HG03571 (cell line): ENCODE data around the gene CST9.
"Not testable (repeated sequence)": the region's sequence is repeated elsewhere in the genome, so short reads cannot be mapped to it uniquely, and the experiment has no call there.

Experiments used
- ATAC-seq: cut with Tn5 transposase; IDR thresholded peaks from one replicate; pipeline ENCODE4 v1.9.1; 2021; ENCODE audit not compliant: unreplicated experiment

Gene CST9

DNA sequence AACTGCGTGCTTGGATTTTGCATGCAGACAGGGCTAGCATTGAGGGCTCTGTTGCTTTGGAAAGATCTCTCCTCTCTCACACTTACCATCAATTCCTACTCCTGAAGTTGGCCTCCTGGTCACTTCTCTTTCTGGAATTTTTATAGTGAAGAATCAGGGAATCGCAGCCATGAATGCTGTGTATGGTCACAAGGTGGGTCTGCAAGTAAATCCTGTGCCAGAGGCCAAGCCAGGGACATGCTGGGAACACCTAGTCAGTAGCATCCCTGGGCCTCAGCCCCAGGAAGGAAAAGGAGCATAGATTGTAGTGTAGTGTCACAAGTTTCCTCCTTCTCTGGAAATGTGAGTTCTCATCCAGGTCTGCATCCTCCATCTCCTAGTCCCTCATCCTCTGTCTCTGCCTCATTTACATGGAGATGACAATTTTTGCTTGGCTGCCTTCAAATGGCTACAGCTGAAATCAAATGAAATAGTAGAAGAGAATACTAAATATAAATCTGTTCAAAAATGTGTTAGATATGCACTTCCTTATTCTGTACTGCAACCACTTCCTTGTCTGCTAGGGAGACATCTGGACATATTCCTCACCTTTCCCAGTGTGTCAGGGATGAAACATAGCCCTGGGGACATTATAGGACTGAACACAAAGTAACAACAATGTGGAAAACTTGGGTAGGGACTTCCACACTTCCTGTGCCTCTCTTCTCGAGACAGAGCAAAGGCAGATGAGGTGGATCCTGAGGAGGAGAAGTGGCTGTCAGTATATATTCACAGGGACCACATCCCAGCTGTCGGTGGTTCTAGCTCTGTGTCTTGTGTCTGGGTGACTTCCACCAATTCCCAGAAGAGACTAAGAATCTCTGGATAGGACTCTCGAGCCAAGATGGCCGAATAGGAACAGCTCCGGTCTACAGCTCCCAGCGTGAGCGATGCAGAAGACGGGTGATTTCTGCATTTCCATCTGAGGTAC is 17.0 kb downstream of the CST9 start:
- ATAC-seq = no peak

DNA sequence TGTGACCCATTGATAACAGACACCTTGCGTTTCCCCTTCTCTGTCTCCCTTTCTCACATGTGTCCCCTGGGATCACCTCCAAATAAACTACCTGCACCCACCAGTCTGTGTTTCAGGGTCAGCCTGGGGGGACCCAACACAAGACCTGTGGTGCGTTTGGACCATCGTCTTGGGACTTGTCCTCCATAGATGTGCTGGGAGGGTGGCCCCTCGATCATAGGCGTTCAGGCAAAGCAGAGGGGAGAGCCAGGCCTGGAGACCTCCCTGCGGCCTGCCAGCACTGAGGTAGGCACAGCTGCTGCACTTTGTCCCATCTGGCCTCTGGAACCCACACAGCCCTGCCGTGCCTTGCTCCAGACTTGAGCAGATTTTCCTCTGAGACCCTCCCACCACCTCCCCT is 18.1 kb downstream of the CST9 start:
- ATAC-seq = no peak

DNA sequence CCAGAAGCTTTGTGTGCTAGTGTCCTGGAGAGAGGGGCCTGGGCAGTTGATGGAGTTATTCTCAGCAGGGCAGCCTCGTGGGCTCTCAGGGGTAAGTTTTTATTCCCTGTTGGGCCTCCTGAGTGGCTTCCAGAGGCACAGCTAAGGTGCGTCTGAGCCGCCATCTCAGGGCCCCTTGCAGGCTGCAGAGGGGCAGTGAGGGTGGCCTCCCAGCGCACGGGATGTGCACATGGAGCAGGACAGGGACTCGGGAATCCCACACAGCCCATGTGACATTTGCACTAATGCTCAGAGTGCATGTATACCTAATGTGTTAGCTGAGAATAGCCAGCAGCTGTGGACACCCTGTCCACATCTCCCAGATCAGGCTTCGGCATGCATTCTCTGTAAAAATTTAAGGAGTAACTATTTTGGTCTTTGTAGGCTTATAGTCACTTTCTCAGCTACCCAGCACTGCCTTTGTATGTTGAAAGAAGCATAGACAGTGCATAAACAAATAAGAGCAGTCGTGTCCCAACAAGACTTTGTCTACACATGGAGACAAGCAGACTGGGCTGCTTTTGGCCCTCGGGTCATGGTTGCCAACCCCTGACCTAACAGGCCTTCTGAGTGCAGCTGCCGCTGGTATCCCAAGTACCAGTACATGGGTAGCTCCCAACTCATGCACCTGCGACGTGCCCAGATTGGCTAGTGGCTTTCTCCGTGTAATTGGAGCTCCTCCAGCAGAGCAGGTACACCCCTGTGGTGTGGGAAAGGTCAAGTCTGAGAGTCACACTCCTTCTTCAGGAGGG is 18.8 kb downstream of the CST9 start:
- ATAC-seq = no peak

DNA sequence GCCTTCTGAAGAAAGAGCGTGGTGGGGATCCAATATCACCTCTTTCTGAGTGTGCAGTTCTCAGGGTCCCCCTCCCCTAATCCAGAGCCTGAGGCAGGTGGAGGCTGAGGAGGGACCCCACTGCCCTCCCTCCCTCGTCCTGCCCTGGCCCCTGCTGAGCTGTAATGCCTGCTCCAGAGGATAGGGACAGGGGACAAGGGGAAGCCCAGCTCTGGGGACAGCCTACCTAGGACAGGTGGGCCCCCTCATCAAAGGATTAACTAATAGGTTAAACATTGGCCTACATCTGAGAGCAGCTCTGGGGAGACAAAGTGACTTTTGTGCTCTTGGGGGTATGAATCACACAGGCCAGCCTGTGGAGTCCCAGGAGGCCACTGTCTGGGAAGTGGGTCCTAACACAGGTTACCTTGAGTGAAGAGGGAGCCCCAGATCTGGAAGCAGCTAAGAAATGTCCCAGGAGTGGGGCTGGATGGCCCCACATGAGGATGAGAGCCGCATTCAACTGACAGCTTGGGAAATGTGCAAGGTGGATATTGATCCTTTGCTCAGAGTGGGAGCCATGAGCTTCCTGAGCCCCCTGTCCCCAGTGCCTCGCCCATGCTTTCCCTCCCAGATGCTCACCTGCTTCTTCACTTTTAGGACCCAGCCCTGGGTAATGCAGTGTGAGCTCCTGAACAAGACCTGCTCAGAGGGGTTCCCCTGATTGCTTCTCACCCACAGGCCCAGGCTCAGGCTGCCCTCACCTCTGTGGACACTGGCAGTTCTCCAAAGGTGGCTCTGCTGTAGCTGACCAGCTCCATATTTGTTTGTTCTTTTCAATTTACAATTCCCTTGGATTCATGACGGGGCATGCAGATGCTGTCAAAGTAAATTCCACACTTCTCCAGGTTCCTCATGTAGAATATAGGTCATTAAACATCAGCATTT is 19.6 kb downstream of the CST9 start:
- ATAC-seq = no peak

DNA sequence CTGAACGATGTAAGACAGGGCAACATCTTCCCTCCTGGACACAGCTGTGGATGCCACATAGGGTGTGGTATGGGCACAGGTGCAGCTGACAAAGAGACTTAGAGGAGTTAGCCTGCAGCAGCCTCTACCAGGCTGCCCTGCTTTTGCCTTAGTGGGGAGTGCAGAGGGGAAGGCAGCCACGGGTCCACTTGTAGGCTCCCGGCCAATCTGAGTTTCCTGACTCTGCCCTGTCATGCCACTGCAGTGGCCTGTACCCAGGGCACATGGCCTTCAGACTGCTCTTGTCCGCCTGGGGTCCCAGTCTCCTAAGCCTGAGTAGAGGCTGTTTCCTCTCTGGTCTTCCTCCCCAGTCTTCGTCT is 20.3 kb downstream of the CST9 start:
- no peak for ATAC-seq

DNA sequence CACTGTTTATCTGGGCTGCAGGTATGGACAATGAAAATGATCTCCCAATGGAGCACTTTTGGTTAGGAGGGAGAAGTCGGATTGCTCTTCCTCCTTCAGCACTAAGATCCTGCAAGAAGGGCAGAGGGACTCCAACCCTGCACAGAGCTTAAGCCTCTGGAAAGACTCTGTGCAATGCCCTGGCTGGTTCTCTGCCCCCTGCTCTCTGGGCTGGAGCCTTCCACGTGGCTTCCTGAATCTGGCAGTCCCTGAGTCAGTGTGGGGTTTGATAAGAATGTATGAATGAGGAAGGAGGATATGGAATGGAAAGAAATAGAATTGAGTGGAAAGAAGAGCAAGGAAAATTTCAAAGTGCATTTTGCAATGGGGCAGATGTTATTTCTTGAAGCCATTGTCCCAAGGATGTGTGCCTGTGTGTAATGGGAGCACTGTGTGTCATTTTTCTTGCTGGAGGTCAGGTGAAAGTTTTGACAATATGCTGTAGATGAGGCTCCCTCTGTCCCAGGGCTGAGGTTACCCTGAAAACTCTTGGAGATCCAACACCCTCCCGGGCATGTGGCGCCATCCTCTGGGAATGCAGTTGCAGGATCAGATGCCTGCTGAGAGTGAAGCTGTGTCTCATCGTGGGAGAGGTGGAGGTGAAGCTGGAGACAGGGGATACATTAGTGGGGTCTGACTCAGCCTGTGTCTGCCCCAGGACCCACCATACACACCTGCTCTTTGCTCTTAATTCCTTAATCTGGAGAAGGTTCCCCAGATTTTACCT is 21.1 kb downstream of the CST9 start:
- no peak for ATAC-seq

DNA sequence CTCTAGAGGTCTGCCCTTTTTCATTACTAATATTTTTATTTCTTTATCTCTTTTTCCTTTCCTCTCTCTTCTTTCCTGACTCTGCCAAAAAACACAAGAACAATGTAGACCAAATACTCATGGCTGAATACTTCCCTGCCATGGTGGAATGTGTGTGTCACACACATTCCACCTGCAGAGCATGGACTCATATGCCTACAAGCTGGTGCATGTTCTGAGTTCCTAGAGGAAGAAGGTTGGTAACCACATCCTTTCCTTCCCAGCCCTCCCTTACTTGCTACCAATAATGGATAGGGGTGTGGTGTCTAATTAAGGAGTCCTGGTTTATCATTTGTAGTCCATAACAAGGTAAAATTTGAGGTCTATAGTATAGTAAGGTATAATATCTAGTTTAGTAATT is 22.2 kb downstream of the CST9 start:
- ATAC-seq = no peak

DNA sequence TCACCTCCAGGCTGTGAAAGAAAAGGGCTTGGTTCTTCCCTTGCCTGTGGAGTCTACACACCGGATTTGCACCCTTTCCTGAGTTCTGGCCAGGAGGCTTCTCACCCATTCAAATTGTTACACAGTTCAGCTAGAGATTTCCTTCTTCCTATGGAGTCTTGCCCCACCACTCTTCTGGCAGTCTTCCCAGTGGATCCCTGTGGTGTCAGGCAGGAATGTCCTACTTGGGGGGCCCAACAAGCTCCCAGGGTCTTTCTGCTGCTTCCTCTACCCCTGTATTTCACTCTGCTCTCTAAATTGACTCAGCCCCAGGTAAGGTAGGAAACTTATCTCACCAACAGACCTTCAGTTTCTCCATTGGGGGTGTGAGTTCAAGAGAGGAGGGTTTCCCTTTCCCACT is 23.4 kb downstream of the CST9 start:
- ATAC-seq = no peak

DNA sequence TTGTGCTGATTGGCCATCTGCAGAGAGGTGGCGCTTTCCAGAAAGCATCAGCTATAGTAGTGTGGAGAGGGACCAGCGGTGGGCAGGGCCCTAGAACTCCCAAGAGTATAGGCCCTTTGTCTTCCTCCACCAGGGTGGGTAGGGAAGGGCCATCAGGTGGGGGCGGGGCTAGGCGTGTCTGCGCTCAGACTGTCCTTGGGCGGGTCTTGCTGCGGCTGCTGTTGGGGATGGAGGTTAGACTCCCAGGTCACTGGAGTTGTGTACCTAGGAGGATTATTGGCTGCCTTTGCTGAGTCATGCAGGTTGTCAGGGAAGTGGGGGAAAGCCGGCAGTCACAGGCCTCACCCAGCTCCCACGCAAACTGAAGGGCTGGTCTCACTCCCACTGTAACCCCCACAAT is 23.9 kb downstream of the CST9 start:
- ATAC-seq = not testable (repeated sequence)

DNA sequence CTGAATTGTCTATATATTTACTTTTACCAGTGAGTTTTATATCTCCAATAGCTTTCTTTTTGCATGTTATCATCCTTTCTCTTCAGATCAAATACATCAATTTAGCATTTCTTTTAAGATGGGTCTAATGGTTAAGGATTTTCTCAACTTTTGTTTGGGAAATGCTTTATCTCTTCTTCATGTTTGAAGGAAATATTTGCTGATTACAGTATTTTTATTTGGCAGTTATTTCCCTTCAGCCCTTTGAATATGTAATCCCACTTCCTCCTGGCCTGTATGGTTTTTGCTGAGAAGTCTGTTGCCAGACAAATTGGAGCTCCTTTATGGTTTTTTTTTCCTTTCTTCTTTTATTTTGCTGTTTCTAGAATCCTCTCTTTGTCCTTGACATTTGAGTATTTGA is 30.7 kb downstream of the CST9 start:
- no peak for ATAC-seq

DNA sequence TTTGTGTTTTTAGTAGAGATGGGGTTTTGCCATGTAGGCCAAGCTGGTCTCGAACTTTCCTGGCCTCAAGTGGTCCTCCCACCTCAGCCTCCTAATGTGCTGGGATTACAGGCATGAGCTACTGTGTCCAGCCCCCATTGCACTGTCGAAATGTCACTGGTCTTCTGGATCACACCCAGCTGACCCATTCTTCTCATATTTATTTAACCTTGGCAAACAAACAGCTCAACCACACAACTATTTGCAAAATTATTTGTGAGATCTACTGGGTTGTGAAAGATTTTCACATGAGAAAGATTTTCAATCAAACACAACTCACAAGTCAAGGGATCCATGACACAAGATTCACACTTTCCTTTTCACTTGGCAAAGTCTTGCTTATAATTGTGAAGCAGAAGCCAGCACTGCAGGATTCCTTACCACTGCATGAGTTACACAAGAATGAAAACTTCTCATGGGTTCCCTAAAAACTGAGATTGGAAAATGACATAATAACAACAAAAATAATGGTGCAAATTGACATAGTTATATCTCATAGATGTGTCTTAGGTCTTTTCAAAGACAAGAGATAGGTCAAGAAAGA is 35.4 kb downstream of the CST9 start:
- no peak for ATAC-seq

DNA sequence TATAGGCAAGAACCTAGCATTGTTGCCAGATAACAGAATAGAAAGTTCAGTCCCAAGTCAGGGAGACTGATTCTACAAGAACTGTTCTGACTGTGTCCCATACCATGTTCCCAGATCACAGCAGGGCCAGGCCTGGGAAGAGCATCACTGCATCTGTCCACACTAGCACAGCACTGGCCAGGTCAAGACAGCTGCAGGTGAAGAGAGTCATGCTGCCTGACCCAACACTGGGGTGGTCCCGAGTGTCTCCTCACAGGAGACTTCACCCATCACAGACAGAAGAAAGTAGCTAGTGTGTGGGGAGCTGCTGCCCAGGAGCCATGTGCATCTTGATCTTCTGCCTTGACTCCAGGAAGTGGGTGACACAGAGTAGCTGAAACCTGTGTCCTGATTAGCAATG is 36.1 kb downstream of the CST9 start:
- ATAC-seq = no peak

DNA sequence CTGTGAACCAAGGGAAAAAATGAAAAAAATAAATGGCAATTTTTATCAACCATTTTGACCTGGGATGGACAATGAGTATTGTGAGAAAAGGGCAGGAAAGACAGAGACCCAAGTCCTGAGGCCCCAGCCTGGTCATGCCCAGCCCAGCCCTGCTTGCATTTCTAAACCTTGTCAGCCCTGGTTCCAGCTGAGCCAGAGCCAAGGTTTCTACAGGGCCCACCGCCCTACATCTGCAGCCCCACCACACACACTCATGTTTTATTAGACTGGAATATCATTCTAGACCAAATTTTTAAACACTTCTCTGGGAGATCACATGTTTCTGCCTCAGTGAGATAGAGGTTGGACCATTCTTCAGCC is 36.8 kb downstream of the CST9 start:
- ATAC-seq = no peak

DNA sequence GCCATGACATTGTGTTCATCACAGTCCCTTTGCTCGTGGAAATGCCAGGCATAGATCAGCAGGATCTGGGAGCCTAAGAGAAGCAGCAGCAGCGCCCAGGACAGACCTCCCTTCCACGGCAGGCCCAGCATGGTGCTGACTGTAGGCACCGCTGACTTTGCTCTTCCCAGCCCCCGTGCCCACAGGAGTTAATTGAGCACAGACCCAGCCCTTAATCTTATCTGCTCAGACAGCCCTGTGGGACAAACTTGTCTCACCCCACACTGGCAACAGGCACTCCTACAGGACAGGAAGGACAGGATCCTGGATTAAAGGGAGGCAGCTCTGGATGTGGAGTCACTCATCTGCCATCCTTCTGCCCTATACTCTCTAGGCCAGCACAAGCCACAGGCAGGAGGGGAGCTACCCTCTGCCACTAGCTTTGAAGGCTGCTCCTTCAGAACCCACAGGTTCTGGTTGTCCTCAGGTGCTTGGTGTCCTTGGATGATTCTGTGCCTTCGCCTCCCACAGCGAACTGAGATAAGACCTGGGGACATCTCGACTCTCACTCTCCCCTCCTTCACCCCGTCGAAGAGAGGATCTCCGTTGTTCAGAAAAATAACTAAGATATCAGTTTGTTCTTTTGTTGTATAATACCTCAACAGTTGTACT is 37.3 kb downstream of the CST9 start, which contains the start of gene CST9L:
Gene CST9L, minus strand, starts transcription at position 165 of the 651 bp plus-strand sequence. Its CDS starts 34 bp downstream, at position 131.
- no peak for ATAC-seq

DNA sequence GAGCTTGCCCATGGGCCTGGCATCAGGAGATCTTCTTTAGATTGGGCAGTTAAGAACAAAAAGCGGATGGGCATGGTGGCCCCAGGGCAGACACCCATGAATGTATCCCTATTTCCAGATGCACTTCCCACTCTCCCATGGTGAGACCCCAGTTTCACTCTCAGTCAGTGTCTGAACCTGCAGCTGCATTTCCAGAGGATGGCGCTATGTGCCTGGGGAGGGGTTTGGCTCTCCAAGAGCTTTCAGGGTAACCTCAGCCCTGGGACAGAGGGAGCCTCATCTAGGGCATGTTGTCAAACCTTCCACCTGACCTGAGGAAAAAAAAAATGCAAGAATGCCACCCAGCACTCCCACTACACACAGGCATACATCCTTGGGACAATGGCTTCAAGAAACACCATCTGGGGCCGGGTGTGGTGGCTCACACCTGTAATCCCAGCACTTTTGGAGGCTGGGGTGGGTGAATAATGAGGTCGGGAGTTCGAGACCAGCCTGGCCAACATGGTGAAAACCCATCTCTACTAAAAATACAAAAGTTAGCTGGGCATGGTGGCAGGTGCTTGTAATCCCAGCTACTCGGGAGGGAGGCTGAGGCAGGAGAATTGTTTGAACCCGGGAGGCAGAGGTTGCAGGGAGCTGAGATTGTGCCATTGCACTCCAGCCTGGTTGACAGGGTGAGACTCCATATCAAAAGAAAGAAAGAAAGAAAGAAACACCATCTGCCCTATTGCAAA is 39.4 kb downstream of the CST9 start:
- ATAC-seq = no peak

DNA sequence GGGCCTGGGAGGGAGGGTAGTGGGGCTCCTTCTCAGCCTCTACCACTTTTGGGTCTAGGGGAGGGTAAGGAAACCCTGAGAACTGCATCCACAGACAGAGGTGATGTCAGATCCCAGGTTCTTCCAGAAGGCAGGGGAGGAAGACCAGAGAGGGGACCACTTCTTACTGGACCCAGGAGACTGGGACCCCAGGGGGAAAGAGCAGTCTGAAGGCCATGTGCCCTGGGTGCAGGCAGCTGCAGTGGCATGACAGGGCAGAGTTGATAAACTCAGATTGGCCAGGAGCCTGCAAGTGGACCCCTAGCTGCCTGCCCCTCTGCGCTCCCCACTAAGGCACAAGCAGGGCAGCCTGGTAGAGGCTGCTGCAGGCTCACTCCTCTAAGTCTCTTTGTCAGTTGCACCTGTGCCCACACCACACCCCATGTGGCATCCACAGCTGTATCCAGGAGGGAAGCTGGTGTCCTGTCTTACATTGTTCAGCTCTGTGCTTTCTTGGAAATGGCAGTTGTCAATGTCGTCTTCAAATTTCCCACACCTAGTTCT is 40.1 kb downstream of the CST9 start:
- ATAC-seq = no peak

DNA sequence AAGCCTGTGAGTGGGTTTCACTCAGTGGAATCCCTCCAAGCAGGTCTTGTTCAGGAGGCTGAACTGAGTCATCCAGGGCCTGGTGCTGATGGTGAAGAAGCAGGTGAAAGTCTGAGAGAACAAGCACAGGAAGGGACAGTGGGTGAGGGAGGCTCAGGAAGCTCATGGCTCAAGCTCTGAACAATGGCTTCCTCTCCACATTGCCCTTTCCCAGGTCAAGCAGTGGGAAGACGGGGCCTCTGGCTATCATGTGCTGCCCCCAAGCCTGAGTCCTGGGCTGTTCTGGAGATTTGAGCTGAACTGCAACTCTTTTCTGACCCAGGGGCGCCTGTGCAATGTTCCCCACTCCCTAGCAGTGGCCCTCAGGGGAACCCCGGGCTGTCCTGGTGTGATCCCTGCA is 40.8 kb downstream of the CST9 start:
- no peak for ATAC-seq

DNA sequence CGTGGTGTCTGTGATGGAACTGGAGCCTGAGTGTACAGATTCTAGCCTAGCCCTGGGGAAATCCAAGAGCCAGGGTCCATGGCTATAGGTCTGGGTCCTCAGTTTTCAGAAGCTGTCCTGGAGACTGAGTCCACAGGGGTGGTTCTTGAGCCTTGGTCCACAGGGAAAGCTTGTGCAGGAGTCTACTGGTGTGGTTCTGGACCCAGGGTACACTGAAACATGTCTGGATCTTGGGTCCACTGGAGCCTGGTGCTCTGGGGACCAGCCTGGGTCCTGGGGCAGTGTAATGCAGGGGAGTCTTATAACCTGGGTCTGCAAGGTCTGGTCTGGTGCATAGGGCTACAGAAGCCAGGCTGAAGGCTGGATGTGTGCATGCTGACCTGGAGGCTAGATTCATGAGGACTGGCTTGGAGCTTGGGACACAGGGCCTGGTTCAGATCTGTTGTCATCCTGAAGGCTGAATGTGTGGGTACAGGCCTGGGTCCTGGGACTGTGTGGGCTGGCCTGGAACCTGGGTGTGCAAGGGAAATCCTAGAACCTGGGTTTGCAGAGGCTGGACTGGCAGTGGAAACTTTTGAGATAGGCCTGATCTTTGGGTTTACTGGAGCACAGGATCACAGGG is 42.9 kb downstream of the CST9 start:
- ATAC-seq = no peak
